ENCODE measurements around the gene TSNAXIP1.
"Not testable (repeated sequence)": the region's sequence is repeated elsewhere in the genome, so short reads cannot be mapped to it uniquely, and the experiment has no call there.

The TSNAXIP1 gene

GRCh38 chr16:67864044-67864443, 57.4 kb downstream of the TSNAXIP1 start:
- DNase-seq: not testable (repeated sequence)

GRCh38 chr16:67864594-67864993, 57.9 kb downstream of the TSNAXIP1 start:
- DNase-seq: no peak

- peak; percentile 16 for DNase-seq
Observed at GRCh38 chr16:67865318-67865717, 58.6 kb downstream of the TSNAXIP1 start.

GRCh38 chr16:67868290-67868689, 61.6 kb downstream of the TSNAXIP1 start:
- DNase-seq: no peak

GRCh38 chr16:67869653-67870052, 63.0 kb downstream of the TSNAXIP1 start:
- no peak for DNase-seq

- no peak for DNase-seq
Observed at GRCh38 chr16:67871256-67871655, 64.6 kb downstream of the TSNAXIP1 start.

- no peak for DNase-seq
Observed at GRCh38 chr16:67872131-67872630, 65.5 kb downstream of the TSNAXIP1 start.

GRCh38 chr16:67872631-67873434, 66.1 kb downstream of the TSNAXIP1 start, which contains the start of gene EDC4:
EDC4 (plus strand) TSS chr16:67873052; CDS start chr16:67873262, 210 bp downstream.
- peak; percentile 92 for DNase-seq

- no peak for DNase-seq
Observed at GRCh38 chr16:67873435-67874370, 67.0 kb downstream of the TSNAXIP1 start.

GRCh38 chr16:67874372-67874771, 67.7 kb downstream of the TSNAXIP1 start:
- DNase-seq: no peak

- no peak for DNase-seq
Observed at GRCh38 chr16:67877064-67877463, 70.4 kb downstream of the TSNAXIP1 start.

Measured in activated naive CD4-positive, alpha-beta T cell treated with Interleukin-2 at 50 U/mL for 16 hours (primary cell).